GM10266 (cell line): ENCODE measurements around the gene SPHK1.

Source experiments
- DNase-seq: peaks from one replicate; pipeline ENCODE4 v3.0.0; 2012; ENCODE audit errors: extremely low spot score
- CTCF ChIP-seq: IDR thresholded peaks from 2 replicates; pipeline ENCODE4 v1.5.1; 2012; ENCODE audit warnings: mild to moderate bottlenecking, low read depth; ENCODE audit not compliant: control insufficient read depth, insufficient read depth; ENCODE audit errors: missing control alignments

SPHK1 gene

GRCh38 chr17:76431509-76431908, 47.1 kb downstream of the SPHK1 start:
- DNase-seq, result no peak
- TF ChIP-seq CTCF, result no peak

GRCh38 chr17:76432004-76432403, 47.6 kb downstream of the SPHK1 start:
- no peak for DNase-seq

GRCh38 chr17:76432712-76433336, 48.4 kb downstream of the SPHK1 start:
- no peak for TF ChIP-seq CTCF
- no peak for DNase-seq

More at GRCh38 chr17:76432004-76432403, 47.6 kb downstream of the SPHK1 start:
- TF ChIP-seq CTCF, result no peak

GRCh38 chr17:76433693-76434092, 49.3 kb downstream of the SPHK1 start:
- no peak for TF ChIP-seq CTCF
- no peak for DNase-seq

- DNase-seq, result no peak
- no peak for TF ChIP-seq CTCF
Observed at GRCh38 chr17:76434870-76435269, 50.5 kb downstream of the SPHK1 start.

- no peak for TF ChIP-seq CTCF
Observed at GRCh38 chr17:76435751-76436150, 51.3 kb downstream of the SPHK1 start.

More at GRCh38 chr17:76435751-76436150, 51.3 kb downstream of the SPHK1 start:
- DNase-seq, result no peak
